ENCODE results near the gene PPIP5K2.
A peak's percentile ranks its signal among the peaks of the same experiment; 100 is the strongest.
"Not testable (repeated sequence)": the region's sequence is repeated elsewhere in the genome, so short reads cannot be mapped to it uniquely, and the experiment has no call there.

PPIP5K2 gene

DNA sequence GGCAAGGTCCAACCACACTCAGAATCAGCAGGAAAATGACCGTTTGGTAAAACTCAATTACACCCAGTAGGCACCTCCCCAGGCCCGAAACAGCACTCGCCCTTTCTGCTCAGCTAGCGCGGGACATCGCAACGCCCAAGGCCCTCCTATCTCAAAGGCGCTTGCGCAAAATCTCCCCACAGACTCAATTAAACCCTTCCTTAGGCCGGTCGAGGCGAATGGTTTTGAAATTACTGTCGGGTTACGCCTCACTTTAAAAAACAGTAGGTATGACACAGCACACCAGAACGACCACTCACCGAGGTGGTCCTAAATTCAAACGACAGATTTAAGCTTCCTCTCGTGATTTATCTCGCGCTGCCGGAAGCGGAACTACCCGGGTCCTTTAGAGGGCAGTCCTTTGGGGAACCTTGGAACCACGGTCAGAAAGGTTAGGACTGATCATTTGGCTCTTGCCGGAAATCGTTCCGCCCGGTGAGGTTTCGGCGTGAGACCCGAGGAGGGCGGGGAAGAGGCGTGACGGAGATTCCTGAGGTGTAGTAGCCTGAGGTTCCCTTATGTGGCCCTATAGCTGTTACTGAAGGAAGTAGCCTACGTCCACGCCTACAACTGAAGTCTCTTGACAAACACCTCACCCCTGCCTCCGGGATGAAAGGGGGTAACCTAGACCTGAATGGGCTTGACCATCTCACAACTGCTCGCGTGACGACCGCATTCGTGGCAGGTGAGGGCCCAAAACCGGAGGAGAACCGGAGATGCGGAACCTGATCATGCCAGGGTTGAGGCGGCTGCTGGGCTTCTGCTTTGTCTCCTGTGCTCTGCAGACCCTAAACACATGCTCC, at the start of gene PPIP5K2, which contains the start of gene GIN1:
PPIP5K2 (plus strand) TSS at position 537 of the 842 bp plus-strand sequence. CDS start 9,289 bp downstream, outside the sequence.
GIN1 (minus strand) TSS at position 374 of the 842 bp plus-strand sequence. CDS start 11,431 bp downstream, outside the sequence.
- TF ChIP-seq, protein P1, sequence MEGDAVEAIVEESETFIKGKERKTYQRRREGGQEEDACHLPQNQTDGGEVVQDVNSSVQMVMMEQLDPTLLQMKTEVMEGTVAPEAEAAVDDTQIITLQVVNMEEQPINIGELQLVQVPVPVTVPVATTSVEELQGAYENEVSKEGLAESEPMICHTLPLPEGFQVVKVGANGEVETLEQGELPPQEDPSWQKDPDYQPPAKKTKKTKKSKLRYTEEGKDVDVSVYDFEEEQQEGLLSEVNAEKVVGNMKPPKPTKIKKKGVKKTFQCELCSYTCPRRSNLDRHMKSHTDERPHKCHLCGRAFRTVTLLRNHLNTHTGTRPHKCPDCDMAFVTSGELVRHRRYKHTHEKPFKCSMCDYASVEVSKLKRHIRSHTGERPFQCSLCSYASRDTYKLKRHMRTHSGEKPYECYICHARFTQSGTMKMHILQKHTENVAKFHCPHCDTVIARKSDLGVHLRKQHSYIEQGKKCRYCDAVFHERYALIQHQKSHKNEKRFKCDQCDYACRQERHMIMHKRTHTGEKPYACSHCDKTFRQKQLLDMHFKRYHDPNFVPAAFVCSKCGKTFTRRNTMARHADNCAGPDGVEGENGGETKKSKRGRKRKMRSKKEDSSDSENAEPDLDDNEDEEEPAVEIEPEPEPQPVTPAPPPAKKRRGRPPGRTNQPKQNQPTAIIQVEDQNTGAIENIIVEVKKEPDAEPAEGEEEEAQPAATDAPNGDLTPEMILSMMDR (IDR thresholded peaks at IDR 0.05; ENCODE audit: control insufficient read depth, extremely low read depth, insufficient read depth), result no peak
- H3K4me3 ChIP-seq (ENCODE audit: low read depth, low read length), result peak within 1 kb of the TSS; percentile 92
- DNase-seq (ENCODE audit: low read depth), result peak; percentile 97

DNA sequence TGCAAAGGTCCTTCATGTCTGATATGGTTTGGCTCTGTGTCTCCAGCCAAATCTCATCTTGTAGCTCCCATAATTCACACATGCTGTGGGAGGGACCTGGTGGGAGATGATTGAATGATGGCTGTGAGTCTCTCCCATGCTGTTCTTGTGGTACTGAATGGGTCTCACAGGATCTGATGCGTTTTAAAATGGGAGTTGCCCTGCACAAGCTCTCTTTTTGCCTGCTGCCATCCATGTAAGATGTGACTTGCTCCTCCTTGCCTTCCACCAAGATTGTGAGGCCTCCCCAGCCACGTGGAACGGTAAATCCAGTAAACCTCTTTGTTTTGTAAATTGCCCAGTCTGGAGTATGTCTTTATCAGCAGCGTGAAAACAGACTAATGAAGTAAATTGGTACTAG, 46.6 kb upstream of the PPIP5K2 start:
- DNase-seq (ENCODE audit: low read depth); H3K4me3 ChIP-seq (ENCODE audit: low read depth, low read length): not testable (repeated sequence)

DNA sequence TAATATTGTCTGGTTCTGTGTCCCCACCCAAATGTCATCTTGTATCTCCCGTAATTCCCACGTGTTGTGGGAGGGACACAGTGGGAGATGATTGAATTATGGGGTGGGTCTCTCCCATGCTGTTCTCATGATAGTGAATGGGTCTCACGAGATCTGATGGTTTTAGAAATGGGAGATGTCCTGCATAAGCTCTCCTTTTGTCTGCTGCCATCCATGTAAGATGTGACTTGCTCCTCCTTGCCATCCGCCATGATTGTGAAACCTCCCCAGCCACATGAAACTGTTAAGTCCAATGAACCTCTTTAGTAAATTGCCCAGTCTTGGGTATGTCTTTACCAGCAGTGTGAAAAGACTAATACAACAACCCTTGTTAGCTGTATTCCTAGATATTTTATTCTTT, 44.7 kb upstream of the PPIP5K2 start:
- TF ChIP-seq, protein P1 (IDR thresholded peaks at IDR 0.05; ENCODE audit: control insufficient read depth, extremely low read depth, insufficient read depth), result no peak
- no peak overlapping the region for H3K4me3 ChIP-seq (ENCODE audit: low read depth, low read length)
- no peak for DNase-seq (ENCODE audit: low read depth)

DNA sequence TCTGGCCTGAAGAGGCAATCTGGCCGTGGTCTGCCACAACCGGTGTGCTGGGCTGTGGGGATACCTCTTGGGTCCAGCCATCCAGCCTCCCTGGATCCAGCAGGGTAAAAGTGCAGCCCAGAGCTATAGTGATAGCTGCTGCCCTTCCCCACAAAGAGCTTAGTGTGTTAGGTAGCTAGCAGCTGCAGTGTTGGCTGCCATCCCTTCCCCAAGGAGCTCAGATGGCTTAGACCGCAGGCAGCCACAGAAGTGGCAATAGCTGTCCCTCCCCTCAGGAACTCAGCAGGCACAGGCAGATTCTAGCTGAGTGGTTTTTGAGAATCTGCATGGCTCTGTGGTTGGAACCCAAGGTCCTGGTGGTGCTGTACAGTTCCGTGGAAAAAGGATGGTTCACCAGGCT, 40.3 kb upstream of the PPIP5K2 start:
- DNase-seq (ENCODE audit: low read depth), result no peak
- no peak overlapping the region for H3K4me3 ChIP-seq (ENCODE audit: low read depth, low read length)
- TF ChIP-seq, protein P1 (IDR thresholded peaks at IDR 0.05; ENCODE audit: control insufficient read depth, extremely low read depth, insufficient read depth), result no peak

DNA sequence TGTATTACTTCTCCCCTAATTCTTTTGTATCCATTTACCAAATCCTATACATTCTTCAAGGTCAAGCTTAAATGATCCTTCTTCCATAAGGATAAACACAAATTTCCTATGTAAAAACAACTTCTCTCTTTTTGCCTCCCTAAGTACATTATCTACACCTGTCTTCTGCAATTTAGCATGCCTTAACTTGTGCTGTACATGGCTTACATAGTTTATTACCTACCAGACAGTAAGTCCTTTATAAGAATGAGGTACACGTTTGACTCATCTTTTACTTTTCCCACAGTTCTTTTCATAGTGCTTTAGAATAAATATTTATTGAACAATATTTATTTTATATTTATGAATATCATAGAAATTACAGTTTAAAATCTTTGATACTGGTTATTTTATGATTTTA, 33.6 kb upstream of the PPIP5K2 start:
- TF ChIP-seq, protein P1 (IDR thresholded peaks at IDR 0.05; ENCODE audit: control insufficient read depth, extremely low read depth, insufficient read depth), result no peak
- no peak for DNase-seq (ENCODE audit: low read depth)
- H3K4me3 ChIP-seq (ENCODE audit: low read depth, low read length), result no peak overlapping the region

DNA sequence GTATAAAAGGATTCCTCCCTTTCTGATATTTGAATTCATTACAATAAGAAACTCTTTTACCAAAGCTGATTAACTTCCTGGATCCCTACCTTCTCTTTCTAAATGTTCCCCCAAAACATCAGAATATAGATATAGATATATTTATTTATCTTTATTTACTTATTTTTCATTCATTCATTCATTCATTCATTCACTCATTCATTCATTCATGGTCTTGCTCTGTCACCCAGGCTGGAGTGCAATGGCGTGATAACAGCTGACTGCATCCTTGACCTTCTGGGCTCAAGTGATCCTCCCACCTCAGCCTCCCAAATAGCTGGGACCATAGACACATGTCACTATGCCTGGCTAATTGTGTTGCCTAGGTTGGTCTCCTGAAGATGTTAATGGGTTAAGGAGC, 30.8 kb upstream of the PPIP5K2 start:
- TF ChIP-seq, protein P1 (IDR thresholded peaks at IDR 0.05; ENCODE audit: control insufficient read depth, extremely low read depth, insufficient read depth), result no peak
- no peak overlapping the region for H3K4me3 ChIP-seq (ENCODE audit: low read depth, low read length)
- DNase-seq (ENCODE audit: low read depth), result no peak

DNA sequence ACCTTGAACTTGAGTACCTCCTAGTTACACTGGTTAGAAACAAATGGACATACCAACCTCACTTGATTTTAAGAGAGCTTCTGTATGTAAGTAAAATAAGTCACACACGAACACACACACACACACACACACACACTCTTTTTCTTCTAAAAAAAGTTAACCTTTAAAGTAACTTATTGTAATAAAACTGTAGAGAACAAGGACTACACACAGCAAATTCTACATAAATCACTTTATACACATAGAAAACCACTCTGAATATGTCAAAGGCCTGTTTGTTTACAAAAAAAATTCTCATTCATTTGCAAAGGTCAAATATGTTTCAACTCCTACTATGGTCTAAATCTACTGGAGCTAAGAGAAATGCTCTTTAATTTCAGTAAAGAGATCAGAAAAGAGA, 29.3 kb upstream of the PPIP5K2 start:
- no peak overlapping the region for H3K4me3 ChIP-seq (ENCODE audit: low read depth, low read length)
- TF ChIP-seq, protein P1 (IDR thresholded peaks at IDR 0.05; ENCODE audit: control insufficient read depth, extremely low read depth, insufficient read depth), result no peak
- DNase-seq (ENCODE audit: low read depth), result no peak
